Measurements from ENCODE around the gene DNAJA4. TPM values are rescaled to one million over a fixed set of nuclear protein-coding genes. Genes with fewer than 3 reads are reported as not detected.
A peak's percentile ranks its signal among the peaks of the same experiment; 100 is the strongest.

Gene DNAJA4
- total and polyA plus RNA-seq, 2 of the 13 experiments (the other 11 are each of a cell fraction or from before 2014, with no cell fraction given): not detected

GRCh38 chr15:78299101-78299930, 35.0 kb downstream of the DNAJA4 start, which contains the start of gene SKIC8 (continued):
- TF ChIP-seq, protein P1, sequence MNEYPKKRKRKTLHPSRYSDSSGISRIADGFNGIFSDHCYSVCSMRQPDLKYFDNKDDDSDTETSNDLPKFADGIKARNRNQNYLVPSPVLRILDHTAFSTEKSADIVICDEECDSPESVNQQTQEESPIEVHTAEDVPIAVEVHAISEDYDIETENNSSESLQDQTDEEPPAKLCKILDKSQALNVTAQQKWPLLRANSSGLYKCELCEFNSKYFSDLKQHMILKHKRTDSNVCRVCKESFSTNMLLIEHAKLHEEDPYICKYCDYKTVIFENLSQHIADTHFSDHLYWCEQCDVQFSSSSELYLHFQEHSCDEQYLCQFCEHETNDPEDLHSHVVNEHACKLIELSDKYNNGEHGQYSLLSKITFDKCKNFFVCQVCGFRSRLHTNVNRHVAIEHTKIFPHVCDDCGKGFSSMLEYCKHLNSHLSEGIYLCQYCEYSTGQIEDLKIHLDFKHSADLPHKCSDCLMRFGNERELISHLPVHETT (CRISPR knock-in tag; conservative IDR thresholded peaks at IDR 0.05): peak; percentile 87; the same call in 1 of the 2 replicates
- TF ChIP-seq TOPORS (CRISPR knock-in tag; IDR thresholded peaks at IDR 0.05): 0 out of 2 replicates have a peak, but pooled peaks have one; percentile 60
- TF ChIP-seq, protein P2, sequence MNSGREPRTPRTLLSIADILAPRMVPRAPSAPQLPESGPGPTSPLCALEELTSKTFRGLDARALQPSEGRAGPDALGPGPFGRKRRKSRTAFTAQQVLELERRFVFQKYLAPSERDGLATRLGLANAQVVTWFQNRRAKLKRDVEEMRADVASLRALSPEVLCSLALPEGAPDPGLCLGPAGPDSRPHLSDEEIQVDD (CRISPR knock-in tag; IDR thresholded peaks at IDR 0.05; ENCODE audit: borderline replicate concordance): no peak
- TF ChIP-seq ZNF614 (CRISPR knock-in tag; IDR thresholded peaks at IDR 0.05; ENCODE audit: borderline replicate concordance): no peak
- no peak for TF ChIP-seq JDP2 (CRISPR knock-in tag; IDR thresholded peaks at IDR 0.05; ENCODE audit: borderline replicate concordance)
- TF ChIP-seq ZNF264 (CRISPR knock-in tag; IDR thresholded peaks at IDR 0.05): no peak; the same call in 1 of the 2 replicates
- TF ChIP-seq HOXA3 (CRISPR knock-in tag; IDR thresholded peaks at IDR 0.05): peak; percentile 96
- TF ChIP-seq ELF1 (CRISPR knock-in tag; IDR thresholded peaks at IDR 0.05): peak; percentile 76
- no peak for TF ChIP-seq ZNF296 (CRISPR knock-in tag; conservative IDR thresholded peaks at IDR 0.05)
- no peak for TF ChIP-seq HNF4A (CRISPR knock-in tag; IDR thresholded peaks at IDR 0.05)
- TF ChIP-seq ZNF552 (CRISPR knock-in tag; IDR thresholded peaks at IDR 0.05; ENCODE audit: borderline replicate concordance): no peak
- no peak for TF ChIP-seq ZNF253 (CRISPR knock-in tag; IDR thresholded peaks at IDR 0.05; ENCODE audit: borderline replicate concordance)
- TF ChIP-seq, protein P3, sequence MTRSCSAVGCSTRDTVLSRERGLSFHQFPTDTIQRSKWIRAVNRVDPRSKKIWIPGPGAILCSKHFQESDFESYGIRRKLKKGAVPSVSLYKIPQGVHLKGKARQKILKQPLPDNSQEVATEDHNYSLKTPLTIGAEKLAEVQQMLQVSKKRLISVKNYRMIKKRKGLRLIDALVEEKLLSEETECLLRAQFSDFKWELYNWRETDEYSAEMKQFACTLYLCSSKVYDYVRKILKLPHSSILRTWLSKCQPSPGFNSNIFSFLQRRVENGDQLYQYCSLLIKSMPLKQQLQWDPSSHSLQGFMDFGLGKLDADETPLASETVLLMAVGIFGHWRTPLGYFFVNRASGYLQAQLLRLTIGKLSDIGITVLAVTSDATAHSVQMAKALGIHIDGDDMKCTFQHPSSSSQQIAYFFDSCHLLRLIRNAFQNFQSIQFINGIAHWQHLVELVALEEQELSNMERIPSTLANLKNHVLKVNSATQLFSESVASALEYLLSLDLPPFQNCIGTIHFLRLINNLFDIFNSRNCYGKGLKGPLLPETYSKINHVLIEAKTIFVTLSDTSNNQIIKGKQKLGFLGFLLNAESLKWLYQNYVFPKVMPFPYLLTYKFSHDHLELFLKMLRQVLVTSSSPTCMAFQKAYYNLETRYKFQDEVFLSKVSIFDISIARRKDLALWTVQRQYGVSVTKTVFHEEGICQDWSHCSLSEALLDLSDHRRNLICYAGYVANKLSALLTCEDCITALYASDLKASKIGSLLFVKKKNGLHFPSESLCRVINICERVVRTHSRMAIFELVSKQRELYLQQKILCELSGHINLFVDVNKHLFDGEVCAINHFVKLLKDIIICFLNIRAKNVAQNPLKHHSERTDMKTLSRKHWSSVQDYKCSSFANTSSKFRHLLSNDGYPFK (CRISPR knock-in tag; IDR thresholded peaks at IDR 0.05; ENCODE audit: borderline replicate concordance): peak; percentile 95
- TF ChIP-seq RNF2 (conservative IDR thresholded peaks at IDR 0.05; ENCODE audit: low read depth): 0 out of 2 replicates have a peak, but pooled peaks have one; percentile 19
- peak; percentile 57; the same call in 1 of the 2 replicates for TF ChIP-seq ZSCAN25 (CRISPR knock-in tag; IDR thresholded peaks at IDR 0.05)
- TF ChIP-seq DNMT1 (CRISPR knock-in tag; IDR thresholded peaks at IDR 0.05): no peak
- peak; percentile 83 for TF ChIP-seq POLR2AphosphoS5 (IDR thresholded peaks at IDR 0.05; ENCODE audit: low read depth, low read length)
- TF ChIP-seq HCFC1 (IDR thresholded peaks at IDR 0.05; ENCODE audit: low read depth, low read length): peak; percentile 61
- no peak; the same call in 1 of the 2 replicates for TF ChIP-seq ZNF740 (CRISPR knock-in tag; IDR thresholded peaks at IDR 0.05)
- no peak for TF ChIP-seq THYN1 (CRISPR knock-in tag; IDR thresholded peaks at IDR 0.05; ENCODE audit: borderline replicate concordance, low read depth)
- no peak for TF ChIP-seq RARA (CRISPR knock-in tag; IDR thresholded peaks at IDR 0.05)
- TF ChIP-seq, protein P4, sequence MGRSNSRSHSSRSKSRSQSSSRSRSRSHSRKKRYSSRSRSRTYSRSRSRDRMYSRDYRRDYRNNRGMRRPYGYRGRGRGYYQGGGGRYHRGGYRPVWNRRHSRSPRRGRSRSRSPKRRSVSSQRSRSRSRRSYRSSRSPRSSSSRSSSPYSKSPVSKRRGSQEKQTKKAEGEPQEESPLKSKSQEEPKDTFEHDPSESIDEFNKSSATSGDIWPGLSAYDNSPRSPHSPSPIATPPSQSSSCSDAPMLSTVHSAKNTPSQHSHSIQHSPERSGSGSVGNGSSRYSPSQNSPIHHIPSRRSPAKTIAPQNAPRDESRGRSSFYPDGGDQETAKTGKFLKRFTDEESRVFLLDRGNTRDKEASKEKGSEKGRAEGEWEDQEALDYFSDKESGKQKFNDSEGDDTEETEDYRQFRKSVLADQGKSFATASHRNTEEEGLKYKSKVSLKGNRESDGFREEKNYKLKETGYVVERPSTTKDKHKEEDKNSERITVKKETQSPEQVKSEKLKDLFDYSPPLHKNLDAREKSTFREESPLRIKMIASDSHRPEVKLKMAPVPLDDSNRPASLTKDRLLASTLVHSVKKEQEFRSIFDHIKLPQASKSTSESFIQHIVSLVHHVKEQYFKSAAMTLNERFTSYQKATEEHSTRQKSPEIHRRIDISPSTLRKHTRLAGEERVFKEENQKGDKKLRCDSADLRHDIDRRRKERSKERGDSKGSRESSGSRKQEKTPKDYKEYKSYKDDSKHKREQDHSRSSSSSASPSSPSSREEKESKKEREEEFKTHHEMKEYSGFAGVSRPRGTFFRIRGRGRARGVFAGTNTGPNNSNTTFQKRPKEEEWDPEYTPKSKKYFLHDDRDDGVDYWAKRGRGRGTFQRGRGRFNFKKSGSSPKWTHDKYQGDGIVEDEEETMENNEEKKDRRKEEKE (IDR thresholded peaks at IDR 0.05): no peak
- TF ChIP-seq KLF12 (CRISPR knock-in tag; IDR thresholded peaks at IDR 0.05; ENCODE audit: borderline replicate concordance): no peak

Measured in HepG2 (cell line).